GM21526 (cell line): Measurements from ENCODE around the gene ZBED1.
"Not testable (repeated sequence)": the region's sequence is repeated elsewhere in the genome, so short reads cannot be mapped to it uniquely, and the experiment has no call there.

ENCODE experiments used
- ATAC-seq: cut with Tn5 transposase; IDR thresholded peaks from one replicate; pipeline ENCODE4 v1.9.1; 2021; ENCODE audit warnings: moderate library complexity; ENCODE audit not compliant: unreplicated experiment, low FRiP score

Gene ZBED1

DNA sequence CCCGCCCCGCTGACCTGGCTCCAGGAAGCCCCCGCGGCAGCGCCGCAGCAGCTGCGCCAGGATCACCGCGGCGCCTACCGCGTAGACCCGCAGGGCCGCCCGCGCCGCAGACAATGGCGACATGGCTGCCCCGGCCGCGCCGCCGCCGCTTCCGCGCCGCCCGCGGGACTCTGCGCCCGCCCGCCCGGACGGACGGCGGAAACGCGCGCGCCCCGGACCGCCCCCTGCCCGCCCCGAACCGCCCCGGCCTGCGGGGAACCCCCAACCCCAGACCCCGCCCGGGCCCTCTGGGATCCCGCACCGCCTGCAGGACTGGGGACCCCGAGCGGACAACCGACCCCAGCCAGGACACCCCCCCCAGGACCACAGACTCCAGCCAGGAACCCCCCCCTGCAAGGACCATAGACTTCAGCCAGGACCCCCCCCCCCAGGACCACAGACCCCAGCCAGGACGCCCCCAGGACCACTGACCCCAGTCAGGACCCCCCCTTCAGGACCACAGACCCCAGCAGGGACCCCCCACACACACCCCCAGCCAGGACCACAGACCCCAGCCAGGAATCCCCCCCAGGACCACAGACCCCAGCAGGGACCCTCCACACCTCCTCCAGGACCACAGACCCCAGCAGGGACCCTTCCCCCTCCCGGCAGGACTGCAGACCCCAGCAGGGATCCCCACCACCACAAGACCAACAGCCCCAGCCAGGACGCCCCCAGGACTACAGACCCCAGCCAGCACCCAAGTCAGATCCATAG is at the start of gene ZBED1, which contains the start of gene DHRSX:
Gene ZBED1 (minus strand): TSS at position 174 of the 756 bp plus-strand sequence. CDS start 10,257 bp downstream, outside the sequence.
Gene DHRSX (minus strand): TSS at position 174 of the 756 bp plus-strand sequence. CDS start 51 bp downstream, at position 123.
- ATAC-seq = peak; percentile 64

DNA sequence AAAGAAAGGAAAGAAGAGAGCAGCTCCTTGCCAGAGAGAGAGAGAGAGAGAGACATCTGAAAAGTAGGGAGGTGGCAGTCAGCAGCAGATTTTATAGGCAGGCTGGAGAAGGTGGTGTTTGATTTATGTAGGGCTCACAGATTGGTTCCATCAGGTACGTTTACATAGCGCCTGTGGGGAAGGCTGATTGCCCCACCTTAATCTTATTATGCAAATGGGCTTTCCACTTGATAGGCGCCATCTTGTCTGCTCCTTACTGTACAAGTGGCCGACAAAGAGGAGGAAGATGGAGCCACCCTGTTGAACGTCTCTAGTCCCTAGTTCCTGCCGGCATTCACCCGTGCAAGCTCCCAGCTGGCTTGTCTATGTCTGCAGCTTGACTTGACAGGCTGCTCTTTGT is 49.1 kb upstream of the ZBED1 start:
- ATAC-seq = no peak

DNA sequence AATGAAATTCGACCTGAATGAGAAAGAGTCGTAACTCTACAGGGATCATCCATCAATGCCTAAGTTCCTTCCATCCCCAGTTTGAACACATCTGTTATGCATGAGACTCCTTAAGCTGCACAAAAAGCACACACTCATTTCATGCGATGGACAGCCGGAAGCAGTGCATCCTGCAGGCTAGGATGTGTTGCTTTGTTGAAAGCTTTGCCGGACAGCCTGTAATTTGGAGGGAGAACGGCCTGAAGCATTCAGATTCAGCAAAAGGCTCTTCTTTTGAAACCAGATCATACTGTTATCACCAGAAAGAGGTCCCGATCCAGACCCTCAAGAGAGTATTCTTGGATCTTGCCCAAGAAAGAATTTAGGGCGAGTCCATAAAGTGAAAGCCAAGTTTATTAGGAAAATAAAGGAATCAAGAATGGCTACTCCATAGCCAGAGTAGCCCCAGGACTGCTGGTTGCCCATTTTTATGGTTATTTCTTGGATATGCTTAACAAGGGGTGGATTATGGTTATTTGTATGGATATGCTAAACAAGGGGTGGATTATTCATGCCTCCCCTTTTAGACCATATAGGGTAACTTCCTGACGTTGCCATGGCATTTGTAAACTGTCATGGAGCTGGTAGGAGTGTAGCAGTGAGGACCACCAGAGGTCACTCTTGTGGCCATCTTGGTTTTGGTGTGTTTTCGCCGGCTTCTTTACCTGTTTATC is 48.1 kb upstream of the ZBED1 start:
- no peak for ATAC-seq

DNA sequence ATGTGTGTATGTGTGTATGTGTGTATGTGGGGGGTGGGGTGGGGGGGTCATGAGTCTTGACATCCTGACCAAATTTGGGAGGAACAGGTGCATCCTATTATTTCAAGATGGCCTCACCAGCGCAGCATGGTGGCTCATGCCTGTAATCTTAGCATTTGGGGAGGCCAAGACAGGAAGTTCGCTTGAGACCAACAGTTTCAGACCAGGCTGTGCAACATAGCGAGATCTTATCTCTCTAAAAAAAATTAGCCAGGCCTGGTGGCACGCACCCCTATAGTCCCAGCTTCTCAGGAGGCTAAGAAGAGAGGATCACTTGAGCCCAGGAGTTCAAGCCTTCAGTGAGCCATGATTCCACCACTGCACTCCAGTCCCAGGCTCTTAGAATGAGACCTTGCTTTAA is 47.0 kb upstream of the ZBED1 start:
- no peak for ATAC-seq

DNA sequence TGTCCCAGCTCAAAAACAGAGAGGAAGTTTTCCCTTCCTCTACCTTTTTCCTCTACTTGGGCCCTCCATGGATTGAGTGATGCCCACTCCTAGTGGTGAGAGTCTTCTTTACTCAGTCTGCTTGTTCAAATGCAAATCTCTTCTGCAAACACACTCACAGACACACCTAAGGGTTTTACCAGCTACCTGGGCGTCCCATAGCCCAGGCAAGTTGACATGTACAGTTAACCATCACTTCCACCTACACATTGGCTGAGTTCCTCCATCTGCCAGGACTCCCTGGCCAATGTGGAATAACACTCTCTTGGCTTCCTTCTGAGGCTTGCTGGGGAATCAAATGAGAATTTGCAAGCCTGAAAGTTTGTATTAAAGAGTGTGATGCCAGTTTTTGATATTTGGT is 45.7 kb upstream of the ZBED1 start:
- ATAC-seq = no peak

DNA sequence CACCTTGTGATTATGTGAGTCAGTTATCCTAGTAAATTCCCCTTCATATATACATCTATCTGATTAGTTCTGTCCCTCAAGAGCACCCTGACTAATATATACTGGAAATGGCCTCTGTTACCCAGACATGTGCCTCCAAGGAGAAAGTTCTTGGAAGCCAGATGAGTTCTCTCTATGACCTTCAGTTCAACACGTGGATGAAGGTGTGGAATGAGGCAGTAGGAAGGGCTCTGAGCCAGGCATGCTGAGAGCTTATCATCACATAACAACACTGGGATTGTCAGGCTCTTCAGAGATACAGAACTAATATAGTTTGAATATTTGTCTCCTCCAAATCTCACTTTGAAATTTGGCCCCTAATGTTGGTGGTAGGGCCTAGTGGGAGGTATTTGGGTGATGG is 44.4 kb upstream of the ZBED1 start:
- no peak for ATAC-seq

DNA sequence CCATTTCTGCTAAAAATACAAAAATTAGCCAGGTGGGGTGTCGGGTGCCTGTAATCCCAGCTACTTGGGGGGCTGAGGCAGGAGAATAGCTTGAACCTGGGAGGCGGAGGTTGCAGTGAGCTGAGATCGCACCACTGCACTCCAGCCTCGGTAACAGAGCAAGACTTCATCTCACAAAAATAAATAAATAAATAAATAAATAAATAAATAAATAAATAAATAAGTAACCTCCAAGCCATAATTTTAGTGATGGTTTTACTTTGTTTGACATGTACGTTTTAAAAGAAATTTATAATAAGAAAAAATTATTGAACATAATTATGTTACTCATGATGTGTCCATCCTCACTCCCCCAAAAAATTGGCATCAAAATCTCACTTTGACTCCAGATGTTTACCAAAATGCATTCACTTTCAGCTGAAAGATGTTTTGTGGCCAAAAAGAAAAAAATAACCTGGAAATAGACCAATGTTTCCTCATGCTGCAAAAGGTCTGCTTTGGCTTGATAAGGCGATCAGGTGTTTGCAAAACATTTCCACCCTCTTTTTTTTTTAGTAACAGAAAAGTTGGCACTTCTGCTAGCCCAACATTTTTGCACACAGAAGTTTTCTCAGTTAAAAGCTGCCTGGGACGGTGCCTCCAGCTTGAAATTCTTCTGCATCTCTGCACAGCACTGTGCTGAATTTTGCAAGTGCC is 42.2 kb upstream of the ZBED1 start:
- ATAC-seq = no peak

DNA sequence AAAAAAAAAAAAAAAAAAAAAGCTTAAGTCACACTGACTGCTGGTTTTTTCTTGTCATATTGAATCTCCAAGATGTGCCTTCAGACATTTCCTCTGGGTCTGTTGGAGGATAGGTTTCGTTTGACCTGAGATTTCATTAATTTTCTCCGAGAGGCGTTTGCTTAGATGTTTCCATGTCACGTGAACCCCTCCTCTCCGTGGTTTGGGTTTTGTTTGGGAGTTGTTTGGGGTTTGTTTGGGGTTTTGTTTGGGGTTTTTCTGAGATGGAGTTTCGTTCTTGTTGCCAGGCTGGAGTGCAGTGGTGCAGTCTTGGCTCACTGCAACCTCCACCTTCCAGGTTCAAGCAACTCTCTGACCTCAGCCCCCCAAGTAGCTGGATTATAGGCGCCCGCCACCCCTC is 40.8 kb upstream of the ZBED1 start:
- no peak for ATAC-seq

DNA sequence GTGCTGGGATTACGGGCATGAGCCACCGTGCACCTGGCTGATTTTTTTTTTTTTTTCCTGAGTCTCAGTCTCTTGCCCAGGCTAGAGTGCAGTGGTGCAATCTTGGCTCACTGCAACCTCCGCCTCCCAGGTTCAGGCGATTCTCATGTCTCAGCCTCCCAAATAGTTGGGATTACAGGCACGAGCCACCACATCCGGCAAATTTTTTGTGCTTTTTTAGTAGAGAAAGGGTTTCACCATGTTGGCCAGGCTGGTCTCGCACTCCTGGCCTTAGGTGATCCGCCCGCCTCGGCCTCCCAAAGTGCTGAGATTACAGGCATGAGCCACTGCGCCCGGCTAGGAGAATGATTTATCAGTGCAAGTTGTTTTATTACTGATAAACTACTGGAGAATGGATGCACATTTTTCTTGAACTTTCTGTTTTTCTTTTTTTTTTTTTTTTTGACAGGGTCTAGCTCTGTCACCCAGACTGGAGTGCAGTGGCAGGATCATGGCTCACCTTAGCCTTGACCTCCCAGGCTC is 39.7 kb upstream of the ZBED1 start:
- ATAC-seq = no peak

DNA sequence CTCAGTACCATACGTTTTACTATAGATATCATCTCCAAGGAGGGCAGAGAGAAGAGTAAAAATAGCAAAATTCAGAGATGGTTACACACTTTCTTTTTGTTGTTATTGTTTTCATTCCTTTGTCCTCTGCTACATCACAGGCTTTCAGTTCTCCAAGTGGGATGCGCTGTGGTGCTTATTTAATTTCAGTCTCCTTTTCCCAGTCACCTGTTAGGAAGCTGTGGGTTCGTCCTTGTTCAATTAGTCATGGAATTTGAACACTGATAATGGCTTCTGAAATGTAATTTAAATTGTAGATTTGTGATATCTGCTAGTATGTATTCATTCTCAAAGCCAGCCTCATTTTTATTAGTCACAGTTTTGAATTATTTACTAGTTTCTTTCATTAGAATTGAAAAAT is 38.8 kb upstream of the ZBED1 start:
- no peak for ATAC-seq

DNA sequence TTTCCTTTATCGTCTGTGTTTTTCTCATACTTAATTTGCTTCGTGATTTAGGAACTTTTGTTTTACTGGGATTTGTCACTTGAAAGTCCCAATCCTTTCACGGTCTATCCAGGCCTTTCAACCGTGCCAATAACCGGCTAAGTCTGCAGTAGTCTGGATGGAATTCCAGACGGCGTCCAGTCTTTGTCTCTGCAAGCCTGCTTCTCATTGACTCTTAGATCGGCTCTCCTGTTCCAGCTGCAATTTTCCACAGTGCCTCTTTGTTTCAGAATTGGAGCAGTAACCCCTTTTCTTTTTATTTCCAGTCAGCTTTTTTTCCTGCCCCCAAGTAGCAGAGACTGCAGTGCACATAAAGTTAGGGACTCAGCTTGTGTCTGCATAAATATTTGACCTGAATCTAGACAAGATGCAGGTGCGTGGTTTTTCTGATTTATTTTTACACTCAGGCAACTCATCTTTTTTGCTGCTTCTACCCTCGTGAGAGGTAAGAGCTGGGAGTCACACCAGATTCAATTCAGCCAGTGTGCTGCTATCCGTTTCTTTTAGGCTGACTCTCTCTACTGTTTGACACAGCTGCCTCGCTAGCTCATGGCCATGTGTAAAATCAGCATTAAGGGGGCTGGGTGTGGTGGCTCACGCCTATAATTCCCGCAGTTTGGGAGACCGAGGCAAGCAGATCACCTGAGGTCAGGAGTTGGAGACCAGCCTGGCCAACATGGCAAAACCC is 37.4 kb upstream of the ZBED1 start:
- ATAC-seq = no peak

DNA sequence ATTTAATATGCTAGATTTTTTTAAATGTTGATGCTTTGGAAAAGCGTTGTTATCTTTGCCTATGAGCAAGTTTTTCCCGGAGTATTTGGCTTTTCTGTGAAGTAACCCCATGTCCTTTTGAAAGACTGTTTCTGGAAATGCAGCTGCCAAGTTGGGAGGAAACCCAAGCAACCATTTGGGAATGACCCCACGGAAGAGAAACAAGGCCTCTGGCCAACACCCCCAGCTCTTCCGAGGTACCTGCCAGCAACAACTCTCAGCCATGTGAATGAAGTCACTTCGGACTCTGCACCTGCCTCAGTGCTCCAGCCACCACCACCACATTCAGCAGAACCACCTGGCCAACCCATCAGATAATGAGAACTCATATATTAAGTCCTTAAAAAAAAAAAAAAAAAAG is 36.2 kb upstream of the ZBED1 start:
- ATAC-seq = no peak

DNA sequence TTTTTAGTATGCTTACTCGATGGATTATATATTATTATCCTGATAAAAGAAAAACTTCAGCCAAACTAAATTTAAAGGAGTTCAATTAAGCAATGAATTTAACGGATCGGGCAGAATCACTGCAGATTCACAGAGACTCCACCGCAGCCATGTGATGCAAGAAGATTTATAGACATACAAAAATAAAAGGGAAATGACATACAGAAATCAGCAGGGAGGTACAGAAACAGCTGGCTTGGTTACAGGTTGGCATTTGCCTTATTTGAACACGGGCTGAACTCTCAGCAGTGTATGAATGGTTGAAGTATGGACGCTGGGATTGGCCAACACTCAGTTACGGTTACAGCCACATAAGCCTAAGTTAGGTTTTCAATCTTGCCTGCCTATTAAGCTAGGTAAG is 35.4 kb upstream of the ZBED1 start:
- no peak for ATAC-seq

DNA sequence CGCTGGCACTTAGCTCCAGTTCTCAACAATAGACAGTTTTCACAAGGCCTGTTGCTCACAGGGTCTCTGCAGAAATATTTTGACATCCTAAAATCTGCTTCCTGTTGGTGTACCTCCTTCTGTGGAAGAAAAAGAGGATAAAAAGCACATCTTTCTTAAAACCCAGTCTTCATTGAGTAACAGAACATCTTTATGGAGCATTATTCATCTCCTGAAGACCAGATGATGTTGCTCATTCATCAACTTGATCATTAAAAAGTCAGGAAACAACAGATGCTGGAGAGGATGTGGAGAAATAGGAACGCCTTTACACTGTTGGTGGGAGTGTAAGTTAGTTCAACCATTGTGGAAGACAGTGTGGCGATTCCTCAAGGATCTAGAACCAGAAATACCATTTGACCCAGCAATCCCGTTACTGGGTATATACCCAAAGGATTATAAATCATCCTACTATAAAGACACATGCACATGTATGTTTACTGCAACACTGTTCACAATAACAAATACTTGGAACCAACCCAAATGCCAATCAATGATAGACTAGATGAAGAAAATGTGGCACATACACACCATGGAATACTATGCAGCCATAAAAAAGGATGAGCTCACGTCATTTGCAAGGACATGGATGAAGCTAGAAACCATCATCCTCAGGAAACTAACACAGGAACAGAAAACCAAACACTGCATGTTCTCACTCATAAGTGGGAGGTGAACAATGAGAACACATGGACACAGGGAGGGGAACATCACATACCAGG is 33.7 kb upstream of the ZBED1 start:
- not testable (repeated sequence) for ATAC-seq

DNA sequence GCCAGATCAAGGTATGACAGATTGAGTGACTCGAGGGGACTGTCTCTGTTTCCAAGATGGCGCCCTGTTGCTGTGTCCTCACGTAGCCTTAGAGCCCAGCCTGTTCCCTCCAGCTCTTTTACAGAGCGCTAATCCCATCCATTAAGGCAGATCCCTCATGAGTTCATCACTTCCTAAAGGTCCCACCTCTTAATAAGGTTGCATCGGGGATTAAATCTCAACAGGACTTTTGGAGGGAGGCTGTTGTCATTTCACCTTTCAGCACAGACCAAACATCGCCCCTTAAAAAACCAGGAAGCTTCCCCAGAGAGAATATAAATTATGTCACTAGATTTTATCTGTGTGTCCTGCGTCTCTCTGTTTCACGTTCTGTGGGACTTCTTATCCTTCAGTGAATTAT is 32.6 kb upstream of the ZBED1 start:
- ATAC-seq = no peak

DNA sequence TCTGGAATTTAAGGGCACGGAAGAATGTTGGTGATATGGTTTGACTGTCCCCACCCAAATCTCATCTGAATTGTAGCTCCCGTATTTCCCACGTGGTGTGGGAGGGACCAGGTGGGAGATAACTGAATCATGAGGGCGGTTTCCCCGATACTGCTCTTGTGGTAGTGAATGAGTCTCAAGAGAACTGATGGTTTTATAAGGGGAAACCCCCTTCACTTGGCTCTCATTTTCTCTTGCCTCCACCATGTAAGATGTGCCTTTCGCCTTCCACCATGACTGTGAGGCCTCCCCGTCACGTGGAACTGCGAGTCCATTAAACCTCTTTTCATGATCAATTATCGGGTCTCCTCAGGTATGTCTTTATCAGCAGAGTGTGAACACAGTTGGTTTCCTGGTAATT is 25.6 kb upstream of the ZBED1 start:
- ATAC-seq = no peak

DNA sequence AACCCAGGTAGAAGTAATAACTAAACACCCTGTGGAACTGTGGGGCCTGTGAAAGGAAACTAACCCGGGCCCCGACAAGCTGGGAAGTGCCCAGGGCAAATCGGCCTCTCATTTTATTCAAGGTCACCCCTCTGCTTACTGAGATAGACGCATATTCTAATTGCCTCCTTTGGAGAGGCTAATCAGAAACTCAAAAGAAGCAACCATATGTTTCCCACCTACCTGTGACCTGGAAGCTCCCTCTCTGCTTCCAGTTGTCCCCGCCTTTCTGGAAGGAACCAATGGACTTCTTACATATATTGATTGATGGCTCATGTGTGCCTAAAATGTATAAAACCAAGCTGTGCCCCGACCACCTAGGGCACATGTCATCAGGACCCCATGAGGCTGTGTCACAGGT is 23.1 kb upstream of the ZBED1 start:
- no peak for ATAC-seq

DNA sequence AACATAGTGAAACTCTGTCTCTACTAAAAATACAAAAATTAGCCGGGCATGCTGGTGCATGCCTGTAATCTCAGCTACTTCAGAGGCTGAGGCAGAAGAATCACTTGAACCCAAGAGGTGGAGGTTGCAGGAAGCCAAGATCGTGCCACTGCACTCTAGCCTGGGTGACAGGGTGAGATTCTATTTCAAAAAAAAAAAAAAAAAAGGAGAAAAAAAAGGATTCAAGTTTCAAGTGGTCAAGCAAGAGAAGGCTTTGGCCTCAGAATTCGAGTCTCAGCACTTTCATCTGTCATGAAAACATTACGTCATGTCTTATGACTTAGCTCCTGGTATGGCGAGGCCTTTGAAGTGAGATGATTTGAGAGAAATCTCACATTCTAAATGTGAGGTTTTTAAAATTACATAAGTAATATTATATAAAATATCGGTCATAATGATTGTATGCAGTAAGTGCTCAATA is 21.2 kb upstream of the ZBED1 start:
- peak; percentile 29 for ATAC-seq

DNA sequence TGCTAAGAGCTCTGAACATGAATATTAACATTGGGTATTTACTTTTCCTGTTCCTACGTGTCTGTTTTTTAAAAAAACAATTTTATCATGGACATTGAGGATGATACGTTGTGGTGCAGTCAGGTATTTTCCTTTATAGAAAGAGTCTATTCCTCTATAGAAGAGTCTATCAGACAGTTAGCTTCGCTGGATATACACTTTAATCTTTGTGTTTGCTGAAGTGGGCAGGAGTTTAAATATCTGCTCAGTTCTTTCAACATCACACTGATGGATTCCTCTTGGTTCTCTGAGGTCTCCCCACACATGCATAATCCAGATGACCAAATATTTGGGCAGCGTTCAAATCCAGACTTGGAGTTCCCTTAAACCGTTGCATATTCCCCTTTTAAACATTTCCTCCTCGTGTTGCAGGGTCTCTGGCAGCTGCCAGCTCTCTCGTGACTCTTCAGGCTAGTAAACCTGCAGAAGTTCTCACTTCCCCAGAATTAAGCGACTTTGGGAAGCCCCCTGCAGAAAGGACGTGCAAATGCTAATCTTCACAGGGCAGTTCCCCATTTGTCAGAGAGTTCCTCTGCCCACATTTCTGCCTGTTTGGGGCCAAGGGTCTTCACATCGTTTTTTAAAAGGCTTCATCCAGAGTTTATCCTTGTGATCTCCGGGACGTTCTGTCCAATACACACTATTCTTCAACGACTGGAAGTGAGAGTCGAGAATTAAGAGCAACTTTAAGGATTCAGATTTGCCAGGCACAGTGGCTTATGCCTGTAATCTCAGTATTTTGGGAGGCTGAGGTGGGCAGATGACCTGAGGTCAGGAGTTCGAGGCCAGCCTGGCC is 20.5 kb upstream of the ZBED1 start:
- peak; percentile 70 for ATAC-seq
